GM23338 (cell line): ENCODE measurements around the gene LPAR4. TPM values are rescaled to one million over a fixed set of nuclear protein-coding genes. Genes with fewer than 3 reads are reported as not detected.

ENCODE experiments used
- ATAC-seq: fragments of 200-7000 bp; cut with Tn5 transposase; 3 replicates; pipeline ENCODE4 v1.9.1; 2020
- DNase-seq: peaks from one replicate; pipeline ENCODE4 v3.0.0-alpha.2; 2015; ENCODE audit warnings: low spot score
- H2AFZ ChIP-seq: fragments of 200-600 bp; sonication (generic); 2 replicates; pipeline ENCODE4 v1.8.0; 2016; ENCODE audit warnings: antibody characterized with exemption, mild to moderate bottlenecking, moderate library complexity
- H3F3A ChIP-seq: fragments of 200-600 bp; sonication (generic); replicated peaks from 2 replicates; pipeline ENCODE4 v1.8.0; 2017; ENCODE audit warnings: antibody characterized with exemption, mixed run types, low read depth
- H3K27ac ChIP-seq: fragments of 200-600 bp; sonication (generic); 2 replicates; pipeline ENCODE4 v1.6.1; 2016; ENCODE audit warnings: low read depth
- H3K27me3 ChIP-seq: fragments of 200-600 bp; sonication (generic); 2 replicates; pipeline ENCODE4 v1.8.0; 2016; ENCODE audit warnings: mild to moderate bottlenecking, mixed run types, moderate library complexity; ENCODE audit not compliant: insufficient read depth
- H3K36me3 ChIP-seq: fragments of 200-600 bp; sonication (generic); 2 replicates; pipeline ENCODE4 v1.8.0; 2016; ENCODE audit warnings: mild to moderate bottlenecking; ENCODE audit not compliant: insufficient read depth
- H3K4me1 ChIP-seq: fragments of 200-600 bp; sonication (generic); 2 replicates; pipeline ENCODE4 v1.8.0; 2016; ENCODE audit warnings: mild to moderate bottlenecking, moderate library complexity; ENCODE audit not compliant: insufficient read depth
- H3K4me2 ChIP-seq: fragments of 200-600 bp; sonication (generic); 2 replicates; pipeline ENCODE4 v1.7.1; 2017; ENCODE audit warnings: mixed run types
- H3K4me3 ChIP-seq: fragments of 200-600 bp; sonication (generic); 2 replicates; pipeline ENCODE4 v1.6.1; 2016; ENCODE audit warnings: mixed run types
- H3K79me2 ChIP-seq: fragments of 200-600 bp; sonication (generic); replicated peaks from 2 replicates; pipeline ENCODE4 v1.8.0; 2017; ENCODE audit warnings: mild to moderate bottlenecking; ENCODE audit not compliant: insufficient read depth
- H3K9me2 ChIP-seq: fragments of 200-600 bp; sonication (generic); 2 replicates; pipeline ENCODE4 v1.8.0; 2017; ENCODE audit not compliant: insufficient read depth
- H4K20me1 ChIP-seq: fragments of 200-600 bp; sonication (generic); replicated peaks from 2 replicates; pipeline ENCODE4 v1.8.0; 2017; ENCODE audit warnings: mild to moderate bottlenecking; ENCODE audit not compliant: insufficient read depth
- H3K27ac Mint-ChIP-seq: 2 replicates; pipeline ENCODE4 v1.8.0; 2020; ENCODE audit warnings: inconsistent platforms, mild to moderate bottlenecking, moderate library complexity, mixed read lengths
- H3K27me3 Mint-ChIP-seq: 3 replicates; pipeline ENCODE4 v1.8.0; 2022; ENCODE audit warnings: low read depth, mild to moderate bottlenecking, moderate library complexity, mixed read lengths, inconsistent platforms; ENCODE audit not compliant: insufficient read depth, poor library complexity
- H3K36me3 Mint-ChIP-seq: 3 replicates; pipeline ENCODE4 v1.8.0; 2021; ENCODE audit warnings: low read depth, mild to moderate bottlenecking, inconsistent platforms, moderate library complexity, mixed read lengths
- H3K4me1 Mint-ChIP-seq: 3 replicates; pipeline ENCODE4 v1.8.0; 2020; ENCODE audit warnings: mild to moderate bottlenecking, inconsistent platforms, mixed read lengths
- H3K4me3 Mint-ChIP-seq: 3 replicates; pipeline ENCODE4 v1.8.0; 2021; ENCODE audit warnings: moderate library complexity, mild to moderate bottlenecking, inconsistent platforms, mixed read lengths
- H3K9me3 Mint-ChIP-seq: 3 replicates; pipeline ENCODE4 v1.8.0; 2020; ENCODE audit warnings: moderate library complexity, mild to moderate bottlenecking, inconsistent platforms, mixed read lengths
- CREB1 ChIP-seq: fragments of 250-450 bp; sonication (Bioruptor Pico); IDR thresholded peaks from 2 replicates; pipeline ENCODE4 v1.5.0; 2020; ENCODE audit warnings: low read depth, mild to moderate bottlenecking, moderate library complexity
- EZH2 ChIP-seq: fragments of 200-600 bp; sonication (generic); IDR thresholded peaks from one replicate; pipeline ENCODE4 v1.8.0; 2017; ENCODE audit warnings: antibody characterized with exemption, mild to moderate bottlenecking, low read depth; ENCODE audit not compliant: unreplicated experiment
- JUNB ChIP-seq: IDR thresholded peaks from one replicate; pipeline ENCODE4 v1.6.1; 2016; ENCODE audit warnings: antibody characterized with exemption; ENCODE audit not compliant: unreplicated experiment
- NANOG ChIP-seq: IDR thresholded peaks from 2 replicates; pipeline ENCODE4 v1.6.1; 2016; ENCODE audit warnings: antibody characterized with exemption, borderline replicate concordance
- POLR2AphosphoS5 ChIP-seq: IDR thresholded peaks from 2 replicates; pipeline ENCODE4 v1.6.1; 2016; ENCODE audit warnings: antibody characterized with exemption, low read depth
- STAT1 ChIP-seq: IDR thresholded peaks from one replicate; pipeline ENCODE4 v1.6.1; 2016; ENCODE audit warnings: antibody characterized with exemption; ENCODE audit not compliant: unreplicated experiment
- ZNF114 ChIP-seq: fragments of 250-450 bp; sonication (Bioruptor Pico); IDR thresholded peaks from 2 replicates; pipeline ENCODE4 v1.5.0; 2020; ENCODE audit warnings: mild to moderate bottlenecking, moderate library complexity
- ZNF331 ChIP-seq: fragments of 250-450 bp; sonication (Bioruptor Pico); IDR thresholded peaks from 2 replicates; pipeline ENCODE4 v1.5.0; 2020; ENCODE audit warnings: low read depth, mild to moderate bottlenecking, moderate library complexity
- polyA plus RNA-seq: library from polyadenylated mRNA; unstranded; fragments of >200 nt; fragmentation: Nextera tagmentation; extraction: Ambion mirVana; gene quantifications from 2 replicates; pipeline ENCODE4 v1.2.1, GENCODE V29; 2016
- total RNA-seq: library from RNA; depleted of rRNA; stranded (reverse); fragments of >200 nt; shearing (Covaris generic); gene quantifications from 2 replicates; pipeline ENCODE4 v1.2.3, GENCODE V29; 2014
- TF ChIP-seq, protein P1 (sequence below), 2 experiments: fragments of 200-600 bp in 1 of 2; sonication (generic) in 1 of 2; conservative IDR thresholded peaks; 2 replicates each; pipeline versions ENCODE4 v1.5.1 to v1.6.1; 2016 to 2017; ENCODE audit warnings: antibody characterized with exemption in 2 of 2, low read depth in 2 of 2, mild to moderate bottlenecking in 2 of 2, moderate library complexity in 1 of 2
- TF ChIP-seq, protein P2 (sequence below): IDR thresholded peaks from 2 replicates; pipeline ENCODE4 v1.6.1; 2016; ENCODE audit warnings: antibody characterized with exemption
- TF ChIP-seq, protein P3 (sequence below): fragments of 250-450 bp; sonication (Bioruptor Pico); IDR thresholded peaks from 2 replicates; pipeline ENCODE4 v1.5.0; 2020; ENCODE audit warnings: mild to moderate bottlenecking, moderate library complexity

Gene LPAR4
- total and polyA plus RNA-seq, 2 experiments from 2014 or later: 14.1 to 14.9 TPM

GRCh38 chrX:78759081-78759480, 11.6 kb downstream of the LPAR4 start (continued):
- TF ChIP-seq, protein P1, sequence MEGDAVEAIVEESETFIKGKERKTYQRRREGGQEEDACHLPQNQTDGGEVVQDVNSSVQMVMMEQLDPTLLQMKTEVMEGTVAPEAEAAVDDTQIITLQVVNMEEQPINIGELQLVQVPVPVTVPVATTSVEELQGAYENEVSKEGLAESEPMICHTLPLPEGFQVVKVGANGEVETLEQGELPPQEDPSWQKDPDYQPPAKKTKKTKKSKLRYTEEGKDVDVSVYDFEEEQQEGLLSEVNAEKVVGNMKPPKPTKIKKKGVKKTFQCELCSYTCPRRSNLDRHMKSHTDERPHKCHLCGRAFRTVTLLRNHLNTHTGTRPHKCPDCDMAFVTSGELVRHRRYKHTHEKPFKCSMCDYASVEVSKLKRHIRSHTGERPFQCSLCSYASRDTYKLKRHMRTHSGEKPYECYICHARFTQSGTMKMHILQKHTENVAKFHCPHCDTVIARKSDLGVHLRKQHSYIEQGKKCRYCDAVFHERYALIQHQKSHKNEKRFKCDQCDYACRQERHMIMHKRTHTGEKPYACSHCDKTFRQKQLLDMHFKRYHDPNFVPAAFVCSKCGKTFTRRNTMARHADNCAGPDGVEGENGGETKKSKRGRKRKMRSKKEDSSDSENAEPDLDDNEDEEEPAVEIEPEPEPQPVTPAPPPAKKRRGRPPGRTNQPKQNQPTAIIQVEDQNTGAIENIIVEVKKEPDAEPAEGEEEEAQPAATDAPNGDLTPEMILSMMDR (conservative IDR thresholded peaks at IDR 0.05; ENCODE audit: low read depth in 2 of 2): no peak
- TF ChIP-seq EZH2 (no peak), POLR2AphosphoS5 (no peak), STAT1 (no peak), NANOG (no peak), JUNB (no peak), CREB1 (CRISPR knock-in tag) (no peak), ZNF114 (CRISPR knock-in tag) (no peak)

DNA sequence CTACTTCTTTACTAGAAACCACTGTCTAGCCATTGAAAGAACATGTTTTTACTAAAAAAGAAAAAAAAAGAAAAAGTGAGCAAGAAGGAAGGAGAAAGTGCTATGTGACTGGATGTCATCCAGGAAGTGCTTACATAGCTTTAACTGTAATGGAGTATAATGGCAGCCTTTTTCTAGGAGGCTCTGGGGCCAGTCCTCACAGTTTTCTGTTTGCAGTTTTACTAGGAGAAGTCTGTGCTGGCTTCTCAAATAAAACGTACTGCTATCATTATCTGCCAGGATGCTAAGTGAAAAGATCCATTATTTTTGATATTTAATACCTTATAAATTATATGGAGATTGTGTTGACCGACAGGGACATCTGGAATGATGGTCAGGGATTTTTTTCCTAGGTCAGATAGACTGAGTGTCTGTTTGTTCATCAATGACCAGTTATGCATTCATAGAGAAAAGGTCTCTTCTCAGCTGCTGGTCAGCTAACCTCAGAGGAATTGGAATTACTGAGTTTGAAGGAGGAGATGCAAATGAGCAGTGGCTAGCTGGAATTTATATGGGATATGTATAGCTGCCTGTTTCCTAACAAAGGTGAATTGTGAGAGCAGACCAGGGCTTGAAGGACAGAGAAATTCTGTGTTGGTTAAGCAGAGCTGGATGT, 21.7 kb downstream of the LPAR4 start:
- no peak overlapping the region for H2AFZ ChIP-seq
- H3K27me3 Mint-ChIP-seq: no peaks in the 10 kb centered on the region
- H3K4me2 ChIP-seq: no peak overlapping the region
- H3K27ac ChIP-seq: no peak overlapping the region
- H3K4me1 ChIP-seq: no peaks in the 10 kb centered on the region
- DNase-seq: no peak
- H3K9me3 Mint-ChIP-seq: peaks cover 4% of the 10 kb centered on the region; the same call in 1 of the 3 replicates
- H3K27me3 ChIP-seq: no peaks in the 10 kb centered on the region
- H3K9me2 ChIP-seq: no peaks in the 10 kb centered on the region
- H3K4me3 ChIP-seq: no peak overlapping the region
- H3K36me3 Mint-ChIP-seq: no peaks in the 10 kb centered on the region
- H3K4me3 Mint-ChIP-seq: no peak overlapping the region
- no peaks in the 10 kb centered on the region for H3K36me3 ChIP-seq
- no peaks in the 10 kb centered on the region for H4K20me1 ChIP-seq
- H3K4me1 Mint-ChIP-seq: no peaks in the 10 kb centered on the region; the same call in 2 of the 3 replicates
- no peaks in the 10 kb centered on the region for H3K79me2 ChIP-seq
- ATAC-seq: no peak
- no peaks in the 10 kb centered on the region for H3F3A ChIP-seq
- no peak overlapping the region for H3K27ac Mint-ChIP-seq
- no peak for TF ChIP-seq STAT1
- TF ChIP-seq, protein P2, sequence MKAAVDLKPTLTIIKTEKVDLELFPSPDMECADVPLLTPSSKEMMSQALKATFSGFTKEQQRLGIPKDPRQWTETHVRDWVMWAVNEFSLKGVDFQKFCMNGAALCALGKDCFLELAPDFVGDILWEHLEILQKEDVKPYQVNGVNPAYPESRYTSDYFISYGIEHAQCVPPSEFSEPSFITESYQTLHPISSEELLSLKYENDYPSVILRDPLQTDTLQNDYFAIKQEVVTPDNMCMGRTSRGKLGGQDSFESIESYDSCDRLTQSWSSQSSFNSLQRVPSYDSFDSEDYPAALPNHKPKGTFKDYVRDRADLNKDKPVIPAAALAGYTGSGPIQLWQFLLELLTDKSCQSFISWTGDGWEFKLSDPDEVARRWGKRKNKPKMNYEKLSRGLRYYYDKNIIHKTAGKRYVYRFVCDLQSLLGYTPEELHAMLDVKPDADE: no peak
- TF ChIP-seq, protein P3, sequence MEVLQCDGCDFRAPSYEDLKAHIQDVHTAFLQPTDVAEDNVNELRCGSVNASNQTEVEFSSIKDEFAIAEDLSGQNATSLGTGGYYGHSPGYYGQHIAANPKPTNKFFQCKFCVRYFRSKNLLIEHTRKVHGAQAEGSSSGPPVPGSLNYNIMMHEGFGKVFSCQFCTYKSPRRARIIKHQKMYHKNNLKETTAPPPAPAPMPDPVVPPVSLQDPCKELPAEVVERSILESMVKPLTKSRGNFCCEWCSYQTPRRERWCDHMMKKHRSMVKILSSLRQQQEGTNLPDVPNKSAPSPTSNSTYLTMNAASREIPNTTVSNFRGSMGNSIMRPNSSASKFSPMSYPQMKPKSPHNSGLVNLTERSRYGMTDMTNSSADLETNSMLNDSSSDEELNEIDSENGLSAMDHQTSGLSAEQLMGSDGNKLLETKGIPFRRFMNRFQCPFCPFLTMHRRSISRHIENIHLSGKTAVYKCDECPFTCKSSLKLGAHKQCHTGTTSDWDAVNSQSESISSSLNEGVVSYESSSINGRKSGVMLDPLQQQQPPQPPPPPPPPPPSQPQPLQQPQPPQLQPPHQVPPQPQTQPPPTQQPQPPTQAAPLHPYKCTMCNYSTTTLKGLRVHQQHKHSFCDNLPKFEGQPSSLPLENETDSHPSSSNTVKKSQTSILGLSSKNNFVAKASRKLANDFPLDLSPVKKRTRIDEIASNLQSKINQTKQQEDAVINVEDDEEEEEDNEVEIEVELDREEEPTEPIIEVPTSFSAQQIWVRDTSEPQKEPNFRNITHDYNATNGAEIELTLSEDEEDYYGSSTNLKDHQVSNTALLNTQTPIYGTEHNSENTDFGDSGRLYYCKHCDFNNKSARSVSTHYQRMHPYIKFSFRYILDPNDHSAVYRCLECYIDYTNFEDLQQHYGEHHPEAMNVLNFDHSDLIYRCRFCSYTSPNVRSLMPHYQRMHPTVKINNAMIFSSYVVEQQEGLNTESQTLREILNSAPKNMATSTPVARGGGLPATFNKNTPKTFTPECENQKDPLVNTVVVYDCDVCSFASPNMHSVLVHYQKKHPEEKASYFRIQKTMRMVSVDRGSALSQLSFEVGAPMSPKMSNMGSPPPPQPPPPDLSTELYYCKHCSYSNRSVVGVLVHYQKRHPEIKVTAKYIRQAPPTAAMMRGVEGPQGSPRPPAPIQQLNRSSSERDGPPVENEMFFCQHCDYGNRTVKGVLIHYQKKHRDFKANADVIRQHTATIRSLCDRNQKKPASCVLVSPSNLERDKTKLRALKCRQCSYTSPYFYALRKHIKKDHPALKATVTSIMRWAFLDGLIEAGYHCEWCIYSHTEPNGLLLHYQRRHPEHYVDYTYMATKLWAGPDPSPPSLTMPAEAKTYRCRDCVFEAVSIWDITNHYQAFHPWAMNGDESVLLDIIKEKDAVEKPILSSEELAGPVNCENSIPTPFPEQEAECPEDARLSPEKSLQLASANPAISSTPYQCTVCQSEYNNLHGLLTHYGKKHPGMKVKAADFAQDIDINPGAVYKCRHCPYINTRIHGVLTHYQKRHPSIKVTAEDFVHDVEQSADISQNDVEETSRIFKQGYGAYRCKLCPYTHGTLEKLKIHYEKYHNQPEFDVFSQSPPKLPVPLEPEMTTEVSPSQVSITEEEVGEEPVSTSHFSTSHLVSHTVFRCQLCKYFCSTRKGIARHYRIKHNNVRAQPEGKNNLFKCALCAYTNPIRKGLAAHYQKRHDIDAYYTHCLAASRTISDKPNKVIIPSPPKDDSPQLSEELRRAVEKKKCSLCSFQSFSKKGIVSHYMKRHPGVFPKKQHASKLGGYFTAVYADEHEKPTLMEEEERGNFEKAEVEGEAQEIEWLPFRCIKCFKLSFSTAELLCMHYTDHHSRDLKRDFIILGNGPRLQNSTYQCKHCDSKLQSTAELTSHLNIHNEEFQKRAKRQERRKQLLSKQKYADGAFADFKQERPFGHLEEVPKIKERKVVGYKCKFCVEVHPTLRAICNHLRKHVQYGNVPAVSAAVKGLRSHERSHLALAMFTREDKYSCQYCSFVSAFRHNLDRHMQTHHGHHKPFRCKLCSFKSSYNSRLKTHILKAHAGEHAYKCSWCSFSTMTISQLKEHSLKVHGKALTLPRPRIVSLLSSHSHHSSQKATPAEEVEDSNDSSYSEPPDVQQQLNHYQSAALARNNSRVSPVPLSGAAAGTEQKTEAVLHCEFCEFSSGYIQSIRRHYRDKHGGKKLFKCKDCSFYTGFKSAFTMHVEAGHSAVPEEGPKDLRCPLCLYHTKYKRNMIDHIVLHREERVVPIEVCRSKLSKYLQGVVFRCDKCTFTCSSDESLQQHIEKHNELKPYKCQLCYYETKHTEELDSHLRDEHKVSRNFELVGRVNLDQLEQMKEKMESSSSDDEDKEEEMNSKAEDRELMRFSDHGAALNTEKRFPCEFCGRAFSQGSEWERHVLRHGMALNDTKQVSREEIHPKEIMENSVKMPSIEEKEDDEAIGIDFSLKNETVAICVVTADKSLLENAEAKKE: no peak
- no peak for TF ChIP-seq ZNF331 (CRISPR knock-in tag)
- TF ChIP-seq, protein P1 (conservative IDR thresholded peaks at IDR 0.05; ENCODE audit: low read depth in 2 of 2): no peak
- no peak for TF ChIP-seq JUNB
- TF ChIP-seq EZH2: no peak
